HCT116 (cell line): ENCODE data around the gene IL4. TPM values are rescaled to one million over a fixed set of nuclear protein-coding genes. Genes with fewer than 3 reads are reported as not detected.

Source experiments
- ATAC-seq: fragments of 200-7000 bp; cut with Tn5 transposase; 2 replicates; pipeline ENCODE4 v1.9.1; 2020; ENCODE audit warnings: mild to moderate bottlenecking, moderate library complexity
- BruUV-seq: library from RNA; stranded (reverse); fragments of 400-500 nt; replicated peaks from 2 replicates; lab custom pipeline; 2021; lab: Mats Ljungman, UMichigan
- CTCF ChIA-PET: fragments of 300-600 bp; sonication (Branson Sonifier 250); formaldehyde crosslinking; loops from one replicate; lab custom pipeline; 2021; ENCODE audit warnings: antibody characterized with exemption; lab: Charles Lee
- POLR2A ChIA-PET: fragments of 300-600, 350-600 bp; sonication (Branson Sonifier 250); formaldehyde crosslinking; loops from one replicate; lab custom pipeline; 2021; ENCODE audit warnings: antibody characterized with exemption; lab: Charles Lee
- RAD21 ChIA-PET, 2 experiments: fragments of 300-600 bp; sonication (Branson Sonifier 250); formaldehyde crosslinking; loops; one replicate each; lab custom pipeline; 2023; ENCODE audit warnings: low total read pairs in 2 of 2; ENCODE audit not compliant: uncharacterized antibody in 2 of 2, unreplicated experiment in 2 of 2, low non-redundant PET in 1 of 2; lab: Charles Lee
- DNase-seq: peaks from one replicate; pipeline ENCODE4 v3.0.0-alpha.2; 2010; ENCODE audit warnings: low read depth, low spot score
- H2AFZ ChIP-seq: fragments of 200-600 bp; shearing (Covaris generic), sonication (generic); 2 replicates; pipeline ENCODE4 v1.6.1; 2017; ENCODE audit warnings: low read depth, mixed run types, mixed read lengths, antibody characterized with exemption, low read length; ENCODE audit not compliant: poor library complexity, severe bottlenecking
- H3K27ac ChIP-seq: 2 replicates; pipeline ENCODE4 v1.5.1; 2012; ENCODE audit warnings: low read depth, low read length
- H3K27me3 ChIP-seq: fragments of 200-600 bp; sonication (generic); 2 replicates; pipeline ENCODE4 v1.6.1; 2016; ENCODE audit warnings: mixed run types, low read length, mixed read lengths; ENCODE audit not compliant: insufficient read depth
- H3K36me3 ChIP-seq, 2 experiments: fragments of 200-500 bp in 1 of 2; fragments of 200-600 bp in 1 of 2; sonication (Bioruptor generic) in 1 of 2; sonication (generic) in 1 of 2; 2 replicates each; pipeline versions ENCODE4 v1.5.1 to v1.6.1; 2014 to 2016; ENCODE audit warnings: low read length in 2 of 2, inconsistent platforms in 1 of 2, mixed read lengths in 1 of 2, mixed run types in 1 of 2; ENCODE audit not compliant: insufficient read depth in 2 of 2, control insufficient read depth in 1 of 2
- H3K4me1 ChIP-seq, 2 experiments: fragments of 200-600 bp in 1 of 2; sonication (generic) in 1 of 2; 2 replicates each; pipeline versions ENCODE4 v1.5.1 to v1.6.1; 2012 to 2017; ENCODE audit warnings: low read length in 2 of 2, inconsistent platforms in 1 of 2, mild to moderate bottlenecking in 1 of 2, mixed read lengths in 1 of 2, mixed run types in 1 of 2, moderate library complexity in 1 of 2; ENCODE audit not compliant: insufficient read depth in 2 of 2, control insufficient read depth in 1 of 2
- H3K4me2 ChIP-seq: fragments of 200-600 bp; sonication (generic); 2 replicates; pipeline ENCODE4 v1.6.1; 2017; ENCODE audit warnings: mixed run types, low read length, mixed read lengths
- H3K4me3 ChIP-seq, 2 experiments: fragments of 200-600 bp in 1 of 2; sonication (generic) in 1 of 2; replicated peaks in 1 of 2; 2 replicates each; pipeline ENCODE4 v1.5.1; 2011 to 2016; ENCODE audit warnings: low read length in 2 of 2, control low read depth in 1 of 2, low read depth in 1 of 2, mild to moderate bottlenecking in 1 of 2, mixed read lengths in 1 of 2, mixed run types in 1 of 2
- H3K79me2 ChIP-seq: fragments of 200-600 bp; sonication (generic); 2 replicates; pipeline ENCODE4 v1.6.1; 2017; ENCODE audit warnings: mild to moderate bottlenecking, mixed run types, low read length, moderate library complexity, mixed read lengths; ENCODE audit not compliant: insufficient read depth
- H3K9ac ChIP-seq: fragments of 200-600 bp; sonication (generic); 2 replicates; pipeline ENCODE4 v1.6.1; 2016; ENCODE audit warnings: low read length, mixed read lengths
- H3K9me2 ChIP-seq: fragments of 200-600 bp; sonication (generic), shearing (Covaris generic); 2 replicates; pipeline ENCODE4 v1.6.1; 2017; ENCODE audit warnings: mixed run types, mild to moderate bottlenecking, moderate library complexity; ENCODE audit not compliant: insufficient read depth
- H3K9me3 ChIP-seq, 2 experiments: fragments of 200-500 bp in 1 of 2; fragments of 200-600 bp in 1 of 2; sonication (Bioruptor generic) in 1 of 2; sonication (generic) in 1 of 2; 2 replicates each; pipeline ENCODE4 v1.6.1; 2014 to 2017; ENCODE audit warnings: low read length in 2 of 2, mixed read lengths in 2 of 2, inconsistent platforms in 1 of 2, low read depth in 1 of 2, mild to moderate bottlenecking in 1 of 2, mixed run types in 1 of 2, moderate library complexity in 1 of 2; ENCODE audit not compliant: control insufficient read depth in 1 of 2, insufficient read depth in 1 of 2
- H4K20me1 ChIP-seq: fragments of 200-600 bp; sonication (generic), shearing (Covaris generic); 2 replicates; pipeline ENCODE4 v1.6.1; 2017; ENCODE audit warnings: mixed run types, mild to moderate bottlenecking, moderate library complexity; ENCODE audit not compliant: insufficient read depth
- CBX3 ChIP-seq: IDR thresholded peaks from 2 replicates; pipeline ENCODE4 v1.6.1; 2012; ENCODE audit warnings: low read depth
- CEBPB ChIP-seq: IDR thresholded peaks from 2 replicates; pipeline ENCODE4 v1.6.1; 2012; ENCODE audit warnings: low read depth
- CTCF ChIP-seq, 3 experiments: fragments of 200-600 bp in 1 of 3; sonication (generic) in 1 of 3; IDR thresholded peaks in 2 of 3; conservative IDR thresholded peaks in 1 of 3; 2 replicates each; pipeline ENCODE4 v1.5.1; 2012 to 2017; ENCODE audit warnings: low read depth in 2 of 3, low read length in 2 of 3, antibody characterized with exemption in 1 of 3, borderline replicate concordance in 1 of 3, control low read depth in 1 of 3, mild to moderate bottlenecking in 1 of 3, mixed read lengths in 1 of 3, mixed run types in 1 of 3, moderate library complexity in 1 of 3; ENCODE audit not compliant: insufficient read depth in 1 of 3
- EGR1 ChIP-seq: IDR thresholded peaks from 2 replicates; pipeline ENCODE4 v1.6.1; 2012; ENCODE audit warnings: low read depth
- ELF1 ChIP-seq: IDR thresholded peaks from 2 replicates; pipeline ENCODE4 v1.6.1; 2012; ENCODE audit warnings: low read depth, borderline replicate concordance
- EZH2 ChIP-seq: fragments of 200-600 bp; sonication (generic); IDR thresholded peaks from 2 replicates; pipeline ENCODE4 v1.6.1; 2017; ENCODE audit warnings: antibody characterized with exemption, mixed run types
- EZH2phosphoT487 ChIP-seq: fragments of 200-600 bp; IDR thresholded peaks from 2 replicates; pipeline ENCODE4 v1.6.1; 2018; ENCODE audit warnings: antibody characterized with exemption, borderline replicate concordance
- FOSL1 ChIP-seq: IDR thresholded peaks from 2 replicates; pipeline ENCODE4 v1.6.1; 2012; ENCODE audit warnings: low read depth
- MAX ChIP-seq: IDR thresholded peaks from 2 replicates; pipeline ENCODE4 v1.6.1; 2012
- POLR2A ChIP-seq: IDR thresholded peaks from 2 replicates; pipeline ENCODE4 v1.7.0; 2011; ENCODE audit warnings: borderline replicate concordance; ENCODE audit not compliant: insufficient read depth, insufficient read length; ENCODE audit errors: extremely low read depth
- POLR2AphosphoS5 ChIP-seq: IDR thresholded peaks from 2 replicates; pipeline ENCODE4 v1.6.1; 2011; ENCODE audit warnings: mild to moderate bottlenecking, low read depth, low read length, moderate library complexity
- RAD21 ChIP-seq: IDR thresholded peaks from 2 replicates; pipeline ENCODE4 v1.6.1; 2012; ENCODE audit warnings: low read depth, mild to moderate bottlenecking
- REST ChIP-seq: IDR thresholded peaks from 2 replicates; pipeline ENCODE4 v1.6.1; 2012; ENCODE audit warnings: low read depth
- SIN3A ChIP-seq: IDR thresholded peaks from 2 replicates; pipeline ENCODE4 v1.6.1; 2012; ENCODE audit warnings: low read depth
- SP1 ChIP-seq: IDR thresholded peaks from 2 replicates; pipeline ENCODE4 v1.6.1; 2012; ENCODE audit warnings: low read depth
- SRF ChIP-seq: IDR thresholded peaks from 2 replicates; pipeline ENCODE4 v1.6.1; 2012; ENCODE audit warnings: low read depth
- YY1 ChIP-seq: IDR thresholded peaks from 2 replicates; pipeline ENCODE4 v1.6.1; 2011; ENCODE audit warnings: low read length, low read depth, moderate library complexity, mild to moderate bottlenecking; ENCODE audit not compliant: insufficient replicate concordance; ENCODE audit errors: extremely low read depth
- ZBTB33 ChIP-seq: IDR thresholded peaks from 2 replicates; pipeline ENCODE4 v1.6.1; 2011; ENCODE audit warnings: mild to moderate bottlenecking, low read length, moderate library complexity; ENCODE audit not compliant: insufficient replicate concordance; ENCODE audit errors: extremely low read depth
- ZNF274 ChIP-seq: fragments of 200-500 bp; sonication (Bioruptor generic); IDR thresholded peaks from 2 replicates; pipeline ENCODE4 v1.6.1; 2014; ENCODE audit warnings: mild to moderate bottlenecking, low read depth, low read length, inconsistent platforms
- intact Hi-C: fragments of 100-400 bp; cut with micrococcal nuclease; formaldehyde crosslinking; loops from 2 replicates; pipeline ENCODE4 v1.10.0; 2022
- total RNA-seq: library from RNA; stranded (reverse); gene quantifications from one replicate; pipeline ENCODE4 v1.2.1, GENCODE V29; 2021; ENCODE audit not compliant: unreplicated experiment

The IL4 gene
- total RNA-seq, 1 experiment from 2014 or later: not detected

- TF ChIP-seq EGR1 (no peak), RAD21 (no peak), REST (no peak), CEBPB (no peak), CBX3 (no peak), POLR2A (no peak), EZH2 (no peak), YY1 (no peak), CTCF (IDR thresholded peaks at IDR 0.05 in 2 of 3, conservative IDR thresholded peaks at IDR 0.05 in 1 of 3; ENCODE audit: borderline replicate concordance in 1 of 3, insufficient read depth in 1 of 3, low read depth in 2 of 3, low read length in 2 of 3) (no peak), EZH2phosphoT487 (no peak), POLR2AphosphoS5 (no peak), SRF (no peak), MAX (no peak), ELF1 (no peak), ZNF274 (no peak), SIN3A (no peak), FOSL1 (no peak), SP1 (no peak), ZBTB33 (no peak)
- Histone ChIP-seq H3K9me2 (no peaks in the 10 kb centered on the region), H3K27ac (no peak within 1 kb of the TSS), H3K4me3 (no peak within 1 kb of the TSS), H3K27me3 (no peaks in the 10 kb centered on the region), H3K4me1 (no peaks in the 10 kb centered on the region), H3K9ac (no peak within 1 kb of the TSS), H2AFZ (no peak within 1 kb of the TSS), H3K4me2 (no peak within 1 kb of the TSS), H3K36me3 (no peaks in the 10 kb centered on the region), H3K79me2 (no peaks in the 10 kb centered on the region), H4K20me1 (no peaks in the 10 kb centered on the region), H3K9me3 (no peaks in the 10 kb centered on the region)
- POLR2A ChIA-PET: no interaction called here
- intact Hi-C loops: no loop called here
- DNase-seq: no peak
- BruUV-seq: no TSS peak
- RAD21 ChIA-PET: no interaction called here
- CTCF ChIA-PET: no interaction called here
- no peak for ATAC-seq
Observed at GRCh38 chr5:132657676-132658380, 16.0 kb upstream of the IL4 start, which contains the start of gene IL13. IL13 (plus strand) TSS chr5:132658173; CDS start chr5:132658187, 14 bp downstream.
